Tibial artery (tissue), 4 donors: ENCODE data around the gene COL24A1.
"Not testable (repeated sequence)": the region's sequence is repeated elsewhere in the genome, so short reads cannot be mapped to it uniquely, and the experiment has no call there.

Experiments used
- DNase-seq, 2 donors: peaks; one replicate each; pipeline ENCODE4 v3.0.0-alpha.2; 2019
- H3K27ac ChIP-seq, 2 donors: fragments of 200-600 bp; sonication (generic) in 1 of 2; 1 replicate in 1 of 2; 2 replicates in 1 of 2; pipeline ENCODE4 v1.5.1; 2018 to 2019; ENCODE audit warnings: mild to moderate bottlenecking in 1 of 2
- H3K27me3 ChIP-seq, 2 donors: fragments of 200-600 bp; sonication (generic) in 1 of 2; one replicate each; pipeline versions ENCODE4 v1.5.1 to v1.6.0; 2016 to 2019
- H3K36me3 ChIP-seq, 3 donors: fragments of 200-600 bp; sonication (generic) in 2 of 3; one replicate each; pipeline ENCODE4 v1.5.1; 2016 to 2019; ENCODE audit warnings: mild to moderate bottlenecking in 2 of 3
- H3K4me1 ChIP-seq, 4 donors: fragments of 200-600 bp; sonication (generic) in 2 of 4; 1 replicate in 3 of 4; 2 replicates in 1 of 4; pipeline ENCODE4 v1.5.1; 2016 to 2019
- H3K4me3 ChIP-seq, 2 donors: fragments of 200-600 bp; sonication (generic) in 1 of 2; 1 replicate in 1 of 2; 2 replicates in 1 of 2; pipeline ENCODE4 v1.5.1; 2018 to 2019; ENCODE audit warnings: mild to moderate bottlenecking in 2 of 2
- H3K9me3 ChIP-seq, 3 donors: fragments of 200-600 bp; sonication (generic) in 1 of 3; one replicate each; pipeline ENCODE4 v1.5.1; 2016 to 2019
- CTCF ChIP-seq, 2 experiments: fragments of 200-600 bp in 1 of 2; fragments of 450-650 bp in 1 of 2; IDR thresholded peaks; one replicate each; pipeline ENCODE4 v1.5.1; 2017 to 2019; ENCODE audit warnings: antibody characterized with exemption in 2 of 2, mild to moderate bottlenecking in 1 of 2, moderate library complexity in 1 of 2
- intact Hi-C: fragments of 100-400 bp; cut with DNase I; formaldehyde crosslinking; loops from one replicate; pipeline ENCODE4 v1.15.0; 2023; ENCODE audit warnings: low total_unique reads

COL24A1 gene

GRCh38 chr1:85838238-85838637, 318.3 kb downstream of the COL24A1 start:
- H3K27me3 ChIP-seq, result no peaks in the 10 kb centered on the region
- no peak for TF ChIP-seq CTCF (IDR thresholded peaks at IDR 0.05)
- no peak for DNase-seq
- no peak overlapping the region for H3K4me3 ChIP-seq
- H3K36me3 ChIP-seq, result no peaks in the 10 kb centered on the region
- no peaks in the 10 kb centered on the region for H3K4me1 ChIP-seq
- intact Hi-C loops, result no loop called here
- H3K27ac ChIP-seq, result no peak overlapping the region
- no peaks in the 10 kb centered on the region for H3K9me3 ChIP-seq

GRCh38 chr1:85836736-85837135, 319.8 kb downstream of the COL24A1 start:
- H3K9me3 ChIP-seq, result no peaks in the 10 kb centered on the region
- intact Hi-C loops, result no loop called here
- no peak for TF ChIP-seq CTCF (IDR thresholded peaks at IDR 0.05)
- no peak overlapping the region for H3K4me3 ChIP-seq
- H3K36me3 ChIP-seq, result no peaks in the 10 kb centered on the region
- no peaks in the 10 kb centered on the region for H3K4me1 ChIP-seq
- H3K27ac ChIP-seq, result no peak overlapping the region
- no peaks in the 10 kb centered on the region for H3K27me3 ChIP-seq
- DNase-seq, result no peak

GRCh38 chr1:85833165-85833564, 323.4 kb downstream of the COL24A1 start:
- H3K4me3 ChIP-seq, H3K4me1 ChIP-seq, H3K9me3 ChIP-seq, DNase-seq, intact Hi-C loops, H3K36me3 ChIP-seq, H3K27ac ChIP-seq, H3K27me3 ChIP-seq: not testable (repeated sequence)

GRCh38 chr1:85830837-85831236, 325.7 kb downstream of the COL24A1 start:
- Histone ChIP-seq H3K27ac (no peak overlapping the region), H3K4me1 (no peaks in the 10 kb centered on the region), H3K9me3 (no peaks in the 10 kb centered on the region), H3K27me3 (no peaks in the 10 kb centered on the region), H3K4me3 (no peak overlapping the region), H3K36me3 (no peaks in the 10 kb centered on the region)
- TF ChIP-seq CTCF (IDR thresholded peaks at IDR 0.05), result no peak
- no peak for DNase-seq
- intact Hi-C loops, result no loop called here

GRCh38 chr1:85824066-85824840, 332.3 kb downstream of the COL24A1 start:
- no peaks in the 10 kb centered on the region for H3K27me3 ChIP-seq
- no peaks in the 10 kb centered on the region for H3K4me1 ChIP-seq
- H3K4me3 ChIP-seq, result no peak overlapping the region
- DNase-seq, result no peak
- H3K36me3 ChIP-seq, result no peaks in the 10 kb centered on the region
- no peak overlapping the region for H3K27ac ChIP-seq
- no peaks in the 10 kb centered on the region for H3K9me3 ChIP-seq
- intact Hi-C loops, result no loop called here
- TF ChIP-seq CTCF (IDR thresholded peaks at IDR 0.05), result no peak

GRCh38 chr1:85822696-85823095, 333.9 kb downstream of the COL24A1 start:
- no peak overlapping the region for H3K4me3 ChIP-seq
- intact Hi-C loops, result no loop called here
- H3K4me1 ChIP-seq, result no peaks in the 10 kb centered on the region
- no peaks in the 10 kb centered on the region for H3K36me3 ChIP-seq
- TF ChIP-seq CTCF (IDR thresholded peaks at IDR 0.05), result no peak
- no peak overlapping the region for H3K27ac ChIP-seq
- no peaks in the 10 kb centered on the region for H3K27me3 ChIP-seq
- DNase-seq, result no peak
- no peaks in the 10 kb centered on the region for H3K9me3 ChIP-seq
